Activated CD4-positive, alpha-beta T cell treated with anti-CD3 and anti-CD28 coated beads, Interleukin-2, amount 10 ng/mL, durations not matched to agents 24 days and 14 days (primary cell): ENCODE measurements around the gene EBI3. TPM values are rescaled to one million over a fixed set of nuclear protein-coding genes. Genes with fewer than 3 reads are reported as not detected.
"Not testable (repeated sequence)": the region's sequence is repeated elsewhere in the genome, so short reads cannot be mapped to it uniquely, and the experiment has no call there.

Experiments
- DNase-seq: peaks from one replicate; pipeline ENCODE4 v3.0.0; 2022
- H3K27ac Mint-ChIP-seq: one replicate; pipeline ENCODE4 v1.8.0; 2022; ENCODE audit warnings: mild to moderate bottlenecking, mixed read lengths
- H3K27me3 Mint-ChIP-seq: one replicate; pipeline ENCODE4 v1.8.0; 2022; ENCODE audit warnings: mixed read lengths
- H3K36me3 Mint-ChIP-seq: one replicate; pipeline ENCODE4 v1.8.0; 2022; ENCODE audit warnings: low read depth, mild to moderate bottlenecking, mixed read lengths
- H3K4me1 Mint-ChIP-seq: one replicate; pipeline ENCODE4 v1.8.0; 2021; ENCODE audit warnings: mixed read lengths
- H3K4me3 Mint-ChIP-seq: one replicate; pipeline ENCODE4 v1.8.0; 2022; ENCODE audit warnings: mild to moderate bottlenecking, moderate library complexity, mixed read lengths
- H3K9me3 Mint-ChIP-seq: one replicate; pipeline ENCODE4 v1.8.0; 2021; ENCODE audit warnings: mixed read lengths
- intact Hi-C: fragments of 100-400 bp; cut with micrococcal nuclease; formaldehyde crosslinking; loops from one replicate; pipeline ENCODE4 v1.15.1; 2023
- total RNA-seq: library from RNA; stranded (reverse); gene quantifications from 2 replicates; pipeline ENCODE4 v1.2.3, GENCODE V29; 2022

Gene EBI3
- total RNA-seq, 1 donor from 2014 or later = 44.0 TPM

- no peak overlapping the region for H3K27ac Mint-ChIP-seq
- intact Hi-C loops = no loop called here
- H3K36me3 Mint-ChIP-seq = no peaks in the 10 kb centered on the region
- no peak for DNase-seq
- H3K27me3 Mint-ChIP-seq = no peaks in the 10 kb centered on the region
- H3K4me3 Mint-ChIP-seq = no peak overlapping the region
- peaks cover 4% of the 10 kb centered on the region for H3K9me3 Mint-ChIP-seq
- peaks cover 2% of the 10 kb centered on the region for H3K4me1 Mint-ChIP-seq
These were observed 13.5 kb upstream of the EBI3 start for GRCh38 chr19:4215807-4216206.

GRCh38 chr19:4216846-4217245 is 12.5 kb upstream of the EBI3 start:
- no peak overlapping the region for H3K4me3 Mint-ChIP-seq
- H3K4me1 Mint-ChIP-seq = peaks cover 2% of the 10 kb centered on the region
- no peak overlapping the region for H3K27ac Mint-ChIP-seq
- H3K27me3 Mint-ChIP-seq = no peaks in the 10 kb centered on the region
- intact Hi-C loops = no loop called here
- H3K9me3 Mint-ChIP-seq = peaks cover 4% of the 10 kb centered on the region
- no peaks in the 10 kb centered on the region for H3K36me3 Mint-ChIP-seq
- no peak for DNase-seq

- Mint-ChIP-seq H3K27me3 (no peaks in the 10 kb centered on the region), H3K27ac (no peak overlapping the region), H3K36me3 (no peaks in the 10 kb centered on the region), H3K4me3 (no peak overlapping the region), H3K4me1 (peaks cover 2% of the 10 kb centered on the region), H3K9me3 (peaks cover 4% of the 10 kb centered on the region)
- no peak for DNase-seq
- intact Hi-C loops = no loop called here
These were observed 11.7 kb upstream of the EBI3 start for GRCh38 chr19:4217429-4218264.

GRCh38 chr19:4218523-4218922 is 10.8 kb upstream of the EBI3 start:
- H3K4me3 Mint-ChIP-seq, intact Hi-C loops, H3K27me3 Mint-ChIP-seq, H3K4me1 Mint-ChIP-seq, H3K9me3 Mint-ChIP-seq, DNase-seq, H3K27ac Mint-ChIP-seq, H3K36me3 Mint-ChIP-seq: not testable (repeated sequence)

- Mint-ChIP-seq H3K4me1 (no peaks in the 10 kb centered on the region), H3K27ac (no peak overlapping the region), H3K36me3 (no peaks in the 10 kb centered on the region), H3K4me3 (no peak overlapping the region), H3K27me3 (no peaks in the 10 kb centered on the region), H3K9me3 (peaks cover 4% of the 10 kb centered on the region)
- intact Hi-C loops = no loop called here
- DNase-seq = no peak
These were observed 9.1 kb upstream of the EBI3 start for GRCh38 chr19:4220188-4220587.

GRCh38 chr19:4224470-4224869 is 4.9 kb upstream of the EBI3 start:
- no peak for DNase-seq
- no peak overlapping the region for H3K4me3 Mint-ChIP-seq
- no peaks in the 10 kb centered on the region for H3K27me3 Mint-ChIP-seq
- no peak overlapping the region for H3K27ac Mint-ChIP-seq
- intact Hi-C loops = no loop called here
- no peaks in the 10 kb centered on the region for H3K9me3 Mint-ChIP-seq
- no peaks in the 10 kb centered on the region for H3K36me3 Mint-ChIP-seq
- H3K4me1 Mint-ChIP-seq = peaks cover 6% of the 10 kb centered on the region

- H3K4me3 Mint-ChIP-seq = no peak overlapping the region
- H3K4me1 Mint-ChIP-seq = peaks cover 10% of the 10 kb centered on the region
- H3K36me3 Mint-ChIP-seq = no peaks in the 10 kb centered on the region
- H3K27me3 Mint-ChIP-seq = no peaks in the 10 kb centered on the region
- no peak for DNase-seq
- intact Hi-C loops = no loop called here
- peak overlapping the region; percentile 8 for H3K27ac Mint-ChIP-seq
- no peaks in the 10 kb centered on the region for H3K9me3 Mint-ChIP-seq
These were observed 3.4 kb upstream of the EBI3 start for GRCh38 chr19:4225885-4226284.

GRCh38 chr19:4227771-4228170 is 1.6 kb upstream of the EBI3 start:
- no peaks in the 10 kb centered on the region for H3K27me3 Mint-ChIP-seq
- intact Hi-C loops = no loop called here
- no peak overlapping the region for H3K27ac Mint-ChIP-seq
- no peak for DNase-seq
- no peaks in the 10 kb centered on the region for H3K9me3 Mint-ChIP-seq
- H3K4me1 Mint-ChIP-seq = peaks cover 12% of the 10 kb centered on the region
- H3K4me3 Mint-ChIP-seq = no peak overlapping the region
- H3K36me3 Mint-ChIP-seq = no peaks in the 10 kb centered on the region

- H3K4me1 Mint-ChIP-seq = peaks cover 15% of the 10 kb centered on the region
- DNase-seq = no peak
- intact Hi-C loops = loop anchor here (1.0 kb wide), 1 partner anchor 19 kb away; the partner anchor contains the start of gene YJU2
- H3K36me3 Mint-ChIP-seq = peaks cover 3% of the 10 kb centered on the region
- H3K9me3 Mint-ChIP-seq = no peaks in the 10 kb centered on the region
- H3K27ac Mint-ChIP-seq = no peak overlapping the region
- no peaks in the 10 kb centered on the region for H3K27me3 Mint-ChIP-seq
- no peak overlapping the region for H3K4me3 Mint-ChIP-seq
These were observed 551 bp upstream of the EBI3 start for GRCh38 chr19:4228765-4229178.

GRCh38 chr19:4230237-4230636 is 914 bp downstream of the EBI3 start:
- H3K9me3 Mint-ChIP-seq, H3K36me3 Mint-ChIP-seq, H3K27me3 Mint-ChIP-seq, intact Hi-C loops, DNase-seq, H3K4me3 Mint-ChIP-seq, H3K27ac Mint-ChIP-seq: not testable (repeated sequence)
- H3K4me1 Mint-ChIP-seq = peaks cover 15% of the 10 kb centered on the region

- H3K9me3 Mint-ChIP-seq, H3K36me3 Mint-ChIP-seq, DNase-seq, intact Hi-C loops, H3K27ac Mint-ChIP-seq, H3K4me3 Mint-ChIP-seq, H3K27me3 Mint-ChIP-seq: not testable (repeated sequence)
- peaks cover 12% of the 10 kb centered on the region for H3K4me1 Mint-ChIP-seq
These were observed 2.2 kb downstream of the EBI3 start for GRCh38 chr19:4231521-4231920.

- H3K36me3 Mint-ChIP-seq, H3K27me3 Mint-ChIP-seq, H3K4me3 Mint-ChIP-seq, intact Hi-C loops, DNase-seq, H3K9me3 Mint-ChIP-seq, H3K27ac Mint-ChIP-seq: not testable (repeated sequence)
- peaks cover 11% of the 10 kb centered on the region for H3K4me1 Mint-ChIP-seq
These were observed 2.8 kb downstream of the EBI3 start for GRCh38 chr19:4232139-4232538.

- intact Hi-C loops = no loop called here
- Mint-ChIP-seq H3K9me3 (no peaks in the 10 kb centered on the region), H3K27ac (no peak overlapping the region), H3K4me3 (no peak overlapping the region), H3K27me3 (no peaks in the 10 kb centered on the region), H3K4me1 (peaks cover 11% of the 10 kb centered on the region), H3K36me3 (peaks cover 3% of the 10 kb centered on the region)
- no peak for DNase-seq
These were observed 3.4 kb downstream of the EBI3 start for GRCh38 chr19:4232614-4233281.

- H3K36me3 Mint-ChIP-seq = peaks cover 3% of the 10 kb centered on the region
- intact Hi-C loops = no loop called here
- peaks cover 11% of the 10 kb centered on the region for H3K4me1 Mint-ChIP-seq
- H3K9me3 Mint-ChIP-seq = no peaks in the 10 kb centered on the region
- H3K4me3 Mint-ChIP-seq = peak overlapping the region; percentile 12
- H3K27me3 Mint-ChIP-seq = no peaks in the 10 kb centered on the region
- peak overlapping the region; percentile 44 for H3K27ac Mint-ChIP-seq
- DNase-seq = peak; percentile 92
These were observed 4.0 kb downstream of the EBI3 start for GRCh38 chr19:4233282-4233853.
